ENCODE measurements around the gene LRRC73.
"Not testable (repeated sequence)": the region's sequence is repeated elsewhere in the genome, so short reads cannot be mapped to it uniquely, and the experiment has no call there.

The LRRC73 gene

GRCh38 chr6:43504756-43505593 is 5.2 kb downstream of the LRRC73 start:
- no peak for DNase-seq (ENCODE audit: low spot score)
- TF ChIP-seq CTCF (IDR thresholded peaks at IDR 0.05; ENCODE audit: borderline replicate concordance, control extremely low read depth, extremely low read depth, insufficient read depth, missing control alignments): no peak
- in situ Hi-C loops (cut with MboI; ENCODE audit: low sequenced_read_pairs, unreplicated experiment): loop anchor here (10.0 kb wide), 1 partner anchor 110 kb away; no protein-coding TSS in a partner anchor

DNA sequence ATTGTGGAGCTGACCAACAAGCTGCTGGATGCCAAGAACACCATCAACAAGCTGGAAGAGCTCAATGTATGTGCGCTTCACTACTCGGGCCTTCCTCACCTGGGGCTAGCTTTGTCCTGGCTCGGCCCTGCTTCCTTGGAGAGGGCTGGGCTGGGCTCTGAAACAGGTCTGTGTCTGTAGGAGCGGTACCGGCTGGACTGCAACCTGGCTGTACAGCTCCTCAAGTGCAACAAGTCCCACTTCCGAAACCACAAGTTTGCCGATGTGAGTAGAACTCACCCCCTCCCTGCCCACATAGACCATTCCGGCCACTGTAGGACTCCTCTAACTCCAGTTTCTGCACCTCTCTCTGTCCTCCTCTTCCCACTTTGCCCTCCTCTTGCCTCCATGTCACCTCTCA is 6.7 kb downstream of the LRRC73 start:
- in situ Hi-C loops (cut with MboI; ENCODE audit: low sequenced_read_pairs, unreplicated experiment): loop anchor here (10.0 kb wide), 1 partner anchor 109 kb away; no protein-coding TSS in a partner anchor
- no peak for TF ChIP-seq CTCF (IDR thresholded peaks at IDR 0.05; ENCODE audit: borderline replicate concordance, control extremely low read depth, extremely low read depth, insufficient read depth, missing control alignments)
- DNase-seq (ENCODE audit: low spot score): no peak

DNA sequence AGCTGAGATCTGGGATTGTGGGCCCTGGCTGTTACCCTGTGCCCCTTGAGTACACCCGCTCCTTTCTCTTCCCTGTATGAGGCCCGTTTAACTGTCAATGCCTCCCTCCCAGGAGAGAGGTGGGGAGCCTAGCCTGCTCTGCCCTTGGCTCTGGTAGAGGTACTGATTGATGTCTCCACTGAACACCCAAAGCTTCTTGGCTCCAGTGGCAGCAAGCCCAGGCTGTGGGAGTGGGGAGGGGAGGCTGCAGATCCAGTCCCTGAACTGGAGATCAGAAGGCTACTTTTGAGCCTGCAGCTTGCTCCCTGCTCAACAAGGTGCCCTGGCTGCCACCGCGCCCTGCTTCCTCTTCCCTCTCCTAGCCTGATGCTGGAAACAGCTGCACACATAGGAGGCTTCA is 7.5 kb downstream of the LRRC73 start:
- in situ Hi-C loops (cut with MboI; ENCODE audit: low sequenced_read_pairs, unreplicated experiment): loop anchor here (10.0 kb wide), 1 partner anchor 108 kb away; no protein-coding TSS in a partner anchor
- no peak for TF ChIP-seq CTCF (IDR thresholded peaks at IDR 0.05; ENCODE audit: borderline replicate concordance, control extremely low read depth, extremely low read depth, insufficient read depth, missing control alignments)
- DNase-seq (ENCODE audit: low spot score): no peak

DNA sequence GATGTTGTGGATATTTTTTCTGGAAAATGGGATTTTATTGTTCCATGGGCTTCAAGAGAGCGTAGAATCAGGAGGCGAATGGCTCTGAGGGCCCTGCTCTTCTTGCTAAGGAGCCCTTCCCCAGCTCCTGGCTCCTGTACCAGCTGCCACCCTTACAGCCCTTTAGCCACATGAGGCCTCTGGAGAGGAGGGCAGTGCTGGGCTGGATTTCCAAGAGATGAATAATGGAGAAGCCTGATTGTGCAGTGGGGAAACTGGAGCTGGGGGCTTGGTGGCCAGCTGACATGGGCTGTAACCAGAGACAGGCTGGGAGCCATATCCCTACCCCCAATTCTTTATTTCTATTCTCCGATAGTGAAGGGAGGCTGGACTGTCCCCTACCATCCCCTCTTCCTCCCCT is 9.2 kb downstream of the LRRC73 start:
- in situ Hi-C loops (cut with MboI; ENCODE audit: low sequenced_read_pairs, unreplicated experiment): loop anchor here (10.0 kb wide), 1 partner anchor 106 kb away; no protein-coding TSS in a partner anchor
- no peak for DNase-seq (ENCODE audit: low spot score)
- TF ChIP-seq CTCF (IDR thresholded peaks at IDR 0.05; ENCODE audit: borderline replicate concordance, control extremely low read depth, extremely low read depth, insufficient read depth, missing control alignments): no peak

- in situ Hi-C loops (cut with MboI; ENCODE audit: low sequenced_read_pairs, unreplicated experiment): loop anchor here (25.0 kb wide), 1 partner anchor 237 kb away; no protein-coding TSS in a partner anchor
- DNase-seq (ENCODE audit: low spot score): no peak
- TF ChIP-seq CTCF (IDR thresholded peaks at IDR 0.05; ENCODE audit: borderline replicate concordance, control extremely low read depth, extremely low read depth, insufficient read depth, missing control alignments): no peak
Observed at GRCh38 chr6:43499028-43499815, 10.9 kb downstream of the LRRC73 start.

- not testable (repeated sequence) for DNase-seq (ENCODE audit: low spot score)
- in situ Hi-C loops (cut with MboI; ENCODE audit: low sequenced_read_pairs, unreplicated experiment): loop anchor here (25.0 kb wide), 1 partner anchor 236 kb away; no protein-coding TSS in a partner anchor
Observed at GRCh38 chr6:43498291-43498690, 11.9 kb downstream of the LRRC73 start.

Data from GM13976 (cell line).